GM23338 (cell line): Measurements from ENCODE around the gene EHD3. TPM values are rescaled to one million over a fixed set of nuclear protein-coding genes. Genes with fewer than 3 reads are reported as not detected.

ENCODE experiments used
- ATAC-seq: fragments of 200-7000 bp; cut with Tn5 transposase; 3 replicates; pipeline ENCODE4 v1.9.1; 2020
- DNase-seq: peaks from one replicate; pipeline ENCODE4 v3.0.0-alpha.2; 2015; ENCODE audit warnings: low spot score
- H2AFZ ChIP-seq: fragments of 200-600 bp; sonication (generic); 2 replicates; pipeline ENCODE4 v1.8.0; 2016; ENCODE audit warnings: antibody characterized with exemption, mild to moderate bottlenecking, moderate library complexity
- H3F3A ChIP-seq: fragments of 200-600 bp; sonication (generic); replicated peaks from 2 replicates; pipeline ENCODE4 v1.8.0; 2017; ENCODE audit warnings: antibody characterized with exemption, mixed run types, low read depth
- H3K27ac ChIP-seq: fragments of 200-600 bp; sonication (generic); 2 replicates; pipeline ENCODE4 v1.6.1; 2016; ENCODE audit warnings: low read depth
- H3K27me3 ChIP-seq: fragments of 200-600 bp; sonication (generic); 2 replicates; pipeline ENCODE4 v1.8.0; 2016; ENCODE audit warnings: mild to moderate bottlenecking, mixed run types, moderate library complexity; ENCODE audit not compliant: insufficient read depth
- H3K36me3 ChIP-seq: fragments of 200-600 bp; sonication (generic); 2 replicates; pipeline ENCODE4 v1.8.0; 2016; ENCODE audit warnings: mild to moderate bottlenecking; ENCODE audit not compliant: insufficient read depth
- H3K4me1 ChIP-seq: fragments of 200-600 bp; sonication (generic); 2 replicates; pipeline ENCODE4 v1.8.0; 2016; ENCODE audit warnings: mild to moderate bottlenecking, moderate library complexity; ENCODE audit not compliant: insufficient read depth
- H3K4me2 ChIP-seq: fragments of 200-600 bp; sonication (generic); 2 replicates; pipeline ENCODE4 v1.7.1; 2017; ENCODE audit warnings: mixed run types
- H3K4me3 ChIP-seq: fragments of 200-600 bp; sonication (generic); 2 replicates; pipeline ENCODE4 v1.6.1; 2016; ENCODE audit warnings: mixed run types
- H3K79me2 ChIP-seq: fragments of 200-600 bp; sonication (generic); replicated peaks from 2 replicates; pipeline ENCODE4 v1.8.0; 2017; ENCODE audit warnings: mild to moderate bottlenecking; ENCODE audit not compliant: insufficient read depth
- H3K9me2 ChIP-seq: fragments of 200-600 bp; sonication (generic); 2 replicates; pipeline ENCODE4 v1.8.0; 2017; ENCODE audit not compliant: insufficient read depth
- H4K20me1 ChIP-seq: fragments of 200-600 bp; sonication (generic); replicated peaks from 2 replicates; pipeline ENCODE4 v1.8.0; 2017; ENCODE audit warnings: mild to moderate bottlenecking; ENCODE audit not compliant: insufficient read depth
- H3K27ac Mint-ChIP-seq: 2 replicates; pipeline ENCODE4 v1.8.0; 2020; ENCODE audit warnings: inconsistent platforms, mild to moderate bottlenecking, moderate library complexity, mixed read lengths
- H3K27me3 Mint-ChIP-seq: 3 replicates; pipeline ENCODE4 v1.8.0; 2022; ENCODE audit warnings: low read depth, mild to moderate bottlenecking, moderate library complexity, mixed read lengths, inconsistent platforms; ENCODE audit not compliant: insufficient read depth, poor library complexity
- H3K36me3 Mint-ChIP-seq: 3 replicates; pipeline ENCODE4 v1.8.0; 2021; ENCODE audit warnings: low read depth, mild to moderate bottlenecking, inconsistent platforms, moderate library complexity, mixed read lengths
- H3K4me1 Mint-ChIP-seq: 3 replicates; pipeline ENCODE4 v1.8.0; 2020; ENCODE audit warnings: mild to moderate bottlenecking, inconsistent platforms, mixed read lengths
- H3K4me3 Mint-ChIP-seq: 3 replicates; pipeline ENCODE4 v1.8.0; 2021; ENCODE audit warnings: moderate library complexity, mild to moderate bottlenecking, inconsistent platforms, mixed read lengths
- H3K9me3 Mint-ChIP-seq: 3 replicates; pipeline ENCODE4 v1.8.0; 2020; ENCODE audit warnings: moderate library complexity, mild to moderate bottlenecking, inconsistent platforms, mixed read lengths
- ETS1 ChIP-seq: IDR thresholded peaks from 2 replicates; pipeline ENCODE4 v1.6.1; 2016; ENCODE audit warnings: antibody characterized with exemption
- POLR2AphosphoS5 ChIP-seq: IDR thresholded peaks from 2 replicates; pipeline ENCODE4 v1.6.1; 2016; ENCODE audit warnings: antibody characterized with exemption, low read depth
- ZNF331 ChIP-seq: fragments of 250-450 bp; sonication (Bioruptor Pico); IDR thresholded peaks from 2 replicates; pipeline ENCODE4 v1.5.0; 2020; ENCODE audit warnings: low read depth, mild to moderate bottlenecking, moderate library complexity
- ZNF462 ChIP-seq: fragments of 250-450 bp; sonication (Bioruptor Pico); IDR thresholded peaks from 2 replicates; pipeline ENCODE4 v1.5.0; 2020; ENCODE audit warnings: mild to moderate bottlenecking, moderate library complexity
- polyA plus RNA-seq: library from polyadenylated mRNA; unstranded; fragments of >200 nt; fragmentation: Nextera tagmentation; extraction: Ambion mirVana; gene quantifications from 2 replicates; pipeline ENCODE4 v1.2.1, GENCODE V29; 2016
- total RNA-seq: library from RNA; depleted of rRNA; stranded (reverse); fragments of >200 nt; shearing (Covaris generic); gene quantifications from 2 replicates; pipeline ENCODE4 v1.2.3, GENCODE V29; 2014
- TF ChIP-seq, protein P1 (sequence below): IDR thresholded peaks from one replicate; pipeline ENCODE4 v1.6.1; 2018; ENCODE audit warnings: antibody characterized with exemption; ENCODE audit not compliant: unreplicated experiment

Gene EHD3
- total and polyA plus RNA-seq, 2 experiments from 2014 or later: 3.3 to 12.6 TPM

GRCh38 chr2:31269087-31269486 is 35.1 kb downstream of the EHD3 start:
- no peak for ATAC-seq
- Histone ChIP-seq H3K4me3 (no peak overlapping the region), H3F3A (no peaks in the 10 kb centered on the region), H3K4me1 (peaks cover 24% of the 10 kb centered on the region), H3K4me2 (0 out of 2 replicates have a peak overlapping the region, but pooled peaks have one; percentile 54), H3K27me3 (no peaks in the 10 kb centered on the region), H3K36me3 (no peaks in the 10 kb centered on the region), H2AFZ (no peak overlapping the region), H3K9me2 (no peaks in the 10 kb centered on the region), H3K27ac (no peak overlapping the region), H4K20me1 (no peaks in the 10 kb centered on the region), H3K79me2 (no peaks in the 10 kb centered on the region)
- TF ChIP-seq ETS1: no peak
- Mint-ChIP-seq H3K27ac (no peak overlapping the region; the same call in 1 of the 2 replicates), H3K9me3 (no peaks in the 10 kb centered on the region), H3K27me3 (peaks cover 6% of the 10 kb centered on the region), H3K4me3 (no peak overlapping the region), H3K4me1 (peaks cover 37% of the 10 kb centered on the region), H3K36me3 (peaks cover 16% of the 10 kb centered on the region)
- DNase-seq: no peak

DNA sequence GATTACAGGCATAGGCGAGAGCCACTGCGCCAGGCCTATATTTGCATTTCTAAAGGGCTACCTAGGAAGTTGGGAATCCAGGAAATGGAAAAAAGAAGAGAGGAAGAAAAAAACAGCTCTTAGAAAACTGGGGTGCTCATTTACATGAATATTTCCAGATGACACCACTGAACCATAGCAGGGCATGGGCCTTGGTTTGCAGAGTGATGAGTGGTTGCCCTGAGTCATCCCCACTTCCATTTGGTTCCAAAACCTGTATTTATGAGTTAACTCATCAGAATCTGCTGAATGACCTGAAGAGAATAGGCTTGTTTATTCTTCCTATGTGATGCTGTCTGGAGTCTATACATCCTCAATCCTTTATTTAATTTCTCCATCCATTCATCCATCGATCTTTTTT is 36.2 kb downstream of the EHD3 start:
- Histone ChIP-seq H3K4me2 (peak overlapping the region; percentile 54), H3K27ac (no peak overlapping the region), H3K9me2 (no peaks in the 10 kb centered on the region), H3K27me3 (no peaks in the 10 kb centered on the region), H2AFZ (no peak overlapping the region), H3K79me2 (no peaks in the 10 kb centered on the region), H3F3A (no peaks in the 10 kb centered on the region), H3K4me3 (no peak overlapping the region), H3K36me3 (no peaks in the 10 kb centered on the region), H3K4me1 (peaks cover 24% of the 10 kb centered on the region), H4K20me1 (no peaks in the 10 kb centered on the region)
- H3K4me1 Mint-ChIP-seq: peaks cover 37% of the 10 kb centered on the region
- TF ChIP-seq ZNF462 (CRISPR knock-in tag) (no peak), ZNF331 (CRISPR knock-in tag) (no peak), POLR2AphosphoS5 (no peak)
- TF ChIP-seq, protein P1, sequence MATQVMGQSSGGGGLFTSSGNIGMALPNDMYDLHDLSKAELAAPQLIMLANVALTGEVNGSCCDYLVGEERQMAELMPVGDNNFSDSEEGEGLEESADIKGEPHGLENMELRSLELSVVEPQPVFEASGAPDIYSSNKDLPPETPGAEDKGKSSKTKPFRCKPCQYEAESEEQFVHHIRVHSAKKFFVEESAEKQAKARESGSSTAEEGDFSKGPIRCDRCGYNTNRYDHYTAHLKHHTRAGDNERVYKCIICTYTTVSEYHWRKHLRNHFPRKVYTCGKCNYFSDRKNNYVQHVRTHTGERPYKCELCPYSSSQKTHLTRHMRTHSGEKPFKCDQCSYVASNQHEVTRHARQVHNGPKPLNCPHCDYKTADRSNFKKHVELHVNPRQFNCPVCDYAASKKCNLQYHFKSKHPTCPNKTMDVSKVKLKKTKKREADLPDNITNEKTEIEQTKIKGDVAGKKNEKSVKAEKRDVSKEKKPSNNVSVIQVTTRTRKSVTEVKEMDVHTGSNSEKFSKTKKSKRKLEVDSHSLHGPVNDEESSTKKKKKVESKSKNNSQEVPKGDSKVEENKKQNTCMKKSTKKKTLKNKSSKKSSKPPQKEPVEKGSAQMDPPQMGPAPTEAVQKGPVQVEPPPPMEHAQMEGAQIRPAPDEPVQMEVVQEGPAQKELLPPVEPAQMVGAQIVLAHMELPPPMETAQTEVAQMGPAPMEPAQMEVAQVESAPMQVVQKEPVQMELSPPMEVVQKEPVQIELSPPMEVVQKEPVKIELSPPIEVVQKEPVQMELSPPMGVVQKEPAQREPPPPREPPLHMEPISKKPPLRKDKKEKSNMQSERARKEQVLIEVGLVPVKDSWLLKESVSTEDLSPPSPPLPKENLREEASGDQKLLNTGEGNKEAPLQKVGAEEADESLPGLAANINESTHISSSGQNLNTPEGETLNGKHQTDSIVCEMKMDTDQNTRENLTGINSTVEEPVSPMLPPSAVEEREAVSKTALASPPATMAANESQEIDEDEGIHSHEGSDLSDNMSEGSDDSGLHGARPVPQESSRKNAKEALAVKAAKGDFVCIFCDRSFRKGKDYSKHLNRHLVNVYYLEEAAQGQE: no peak
- ATAC-seq (peak; percentile 54), DNase-seq (peak; percentile 26)
- H3K27ac Mint-ChIP-seq: peak overlapping the region; percentile 29; the same call in 1 of the 2 replicates
- H3K9me3 Mint-ChIP-seq: no peaks in the 10 kb centered on the region
- peaks cover 6% of the 10 kb centered on the region for H3K27me3 Mint-ChIP-seq
- H3K36me3 Mint-ChIP-seq: peaks cover 16% of the 10 kb centered on the region
- H3K4me3 Mint-ChIP-seq: no peak overlapping the region
